NCI-H2081 (cell line): ENCODE data around the gene BDH1.

Source experiments
- DNase-seq, 2 experiments: peaks; one replicate each; lab custom pipeline; 2025; lab: John Stamatoyannopoulos, UW

Gene BDH1

DNA sequence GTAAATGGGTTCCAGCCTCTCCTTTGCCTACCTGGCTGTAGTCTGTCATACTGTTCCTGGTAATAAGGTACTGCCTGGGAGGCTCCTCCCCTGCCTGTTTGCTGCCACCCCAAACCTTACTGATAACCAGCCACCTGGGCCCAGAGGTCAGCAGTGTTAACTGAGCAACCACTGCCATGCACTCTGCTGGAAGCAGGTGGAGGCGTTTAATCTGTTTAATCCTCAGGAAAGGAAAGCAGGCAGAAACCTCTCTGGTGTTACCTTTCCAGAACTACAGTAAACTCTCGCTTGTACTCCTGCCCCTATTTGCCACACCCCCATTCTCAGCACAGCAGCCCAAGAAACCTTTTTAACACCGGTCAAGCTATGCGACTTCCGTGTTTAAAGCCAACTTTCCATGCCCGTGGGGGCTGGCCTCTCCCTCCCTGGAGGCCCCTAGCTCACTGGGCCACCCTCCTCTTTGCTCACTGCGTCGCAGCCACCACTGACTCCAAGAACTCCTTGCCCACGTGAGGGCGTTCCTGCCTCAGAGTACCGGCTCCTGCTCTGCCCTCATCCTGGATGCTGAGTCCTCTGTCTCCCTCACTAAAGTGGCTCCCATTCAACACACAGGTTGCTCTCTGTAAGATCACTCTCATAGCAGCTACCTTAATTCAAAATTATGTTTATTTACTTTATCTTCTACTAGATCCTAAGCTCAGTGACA lies 8.3 kb downstream of the BDH1 start:
- no peak for DNase-seq

- no peak for DNase-seq
Measured at GRCh38 chr3:197546307-197547085, 9.3 kb downstream of the BDH1 start.

GRCh38 chr3:197545571-197545970 lies 10.2 kb downstream of the BDH1 start:
- no peak for DNase-seq

DNA sequence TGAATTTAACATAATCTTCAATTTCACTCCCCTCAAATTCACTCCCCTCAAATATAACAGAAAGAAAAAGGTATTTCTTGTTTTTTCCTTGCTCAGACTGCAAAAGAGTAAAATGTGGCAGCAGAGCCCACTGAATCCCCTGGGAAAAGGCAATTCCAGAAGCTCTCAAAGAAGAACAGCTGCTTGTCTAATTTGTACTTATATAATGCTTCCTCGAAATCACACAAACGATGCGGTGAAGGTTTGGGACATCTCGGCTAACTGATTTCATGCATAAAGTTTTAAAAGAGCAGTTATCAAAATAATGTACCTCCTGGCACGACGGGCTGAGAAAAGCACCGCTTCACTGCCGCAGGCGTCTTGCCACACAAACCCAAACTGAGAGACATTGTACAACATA lies 10.7 kb downstream of the BDH1 start:
- no peak for DNase-seq

- no peak for DNase-seq
Measured at GRCh38 chr3:197542741-197543454, 12.9 kb downstream of the BDH1 start.

DNA sequence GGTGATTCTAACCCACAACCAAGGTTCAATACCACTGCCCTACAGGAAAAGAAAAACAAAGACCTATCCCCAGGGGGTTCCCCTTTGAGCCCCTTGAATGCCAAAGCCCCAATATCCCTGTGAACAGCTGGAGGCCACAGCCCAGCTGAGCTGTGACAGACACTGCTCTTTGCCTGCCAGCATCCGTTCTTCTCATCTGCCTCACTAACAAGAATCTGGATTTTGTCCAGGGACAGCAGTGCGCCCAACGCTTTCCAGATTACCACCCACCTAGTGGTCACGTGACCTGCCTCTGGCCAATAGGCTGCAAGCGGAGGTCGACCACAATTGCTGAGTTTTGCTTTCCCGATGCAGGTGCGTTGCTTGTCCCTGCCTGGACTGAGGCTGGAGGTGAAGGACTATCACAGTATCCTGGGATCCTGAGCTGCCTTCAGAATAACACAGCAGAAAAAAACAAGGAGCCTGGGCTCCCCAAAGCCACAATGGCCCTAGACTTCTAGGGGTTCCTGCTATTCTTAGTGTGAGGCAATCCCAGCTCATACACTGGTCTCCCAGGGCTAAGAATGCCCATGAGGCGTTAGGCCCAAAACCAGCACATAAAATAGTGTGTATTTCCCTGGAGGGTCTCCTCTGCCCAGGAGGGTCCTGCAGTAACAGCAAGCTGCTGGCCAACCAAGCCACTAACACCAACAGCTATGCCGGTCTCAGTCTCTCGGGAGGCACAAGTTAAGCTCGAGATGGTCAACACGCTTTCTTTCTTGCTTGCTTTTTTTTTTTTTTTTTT lies 13.8 kb downstream of the BDH1 start:
- peak in 1 of 2 experiments; percentile 28 for DNase-seq

DNA sequence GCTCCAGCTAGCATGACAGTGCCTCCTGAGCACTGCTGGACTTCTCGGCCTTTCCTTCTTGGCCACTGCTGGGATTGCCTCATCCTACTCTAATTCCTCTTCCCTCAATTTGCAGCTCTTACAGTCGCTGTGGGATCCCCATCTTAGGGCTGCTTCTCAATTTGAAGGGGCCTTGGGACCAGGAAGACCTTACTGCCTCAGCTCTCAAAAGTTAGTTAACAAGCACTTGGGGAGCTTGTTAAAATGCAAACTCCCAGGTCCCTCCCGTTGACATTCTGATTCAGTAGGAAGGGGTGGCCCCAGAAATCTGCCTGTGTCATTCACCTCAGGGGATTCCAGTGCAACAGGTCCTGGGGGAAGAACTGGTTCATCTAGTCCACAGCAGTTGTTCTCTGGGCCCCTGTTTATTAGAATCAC lies 14.8 kb downstream of the BDH1 start:
- DNase-seq = no peak

DNA sequence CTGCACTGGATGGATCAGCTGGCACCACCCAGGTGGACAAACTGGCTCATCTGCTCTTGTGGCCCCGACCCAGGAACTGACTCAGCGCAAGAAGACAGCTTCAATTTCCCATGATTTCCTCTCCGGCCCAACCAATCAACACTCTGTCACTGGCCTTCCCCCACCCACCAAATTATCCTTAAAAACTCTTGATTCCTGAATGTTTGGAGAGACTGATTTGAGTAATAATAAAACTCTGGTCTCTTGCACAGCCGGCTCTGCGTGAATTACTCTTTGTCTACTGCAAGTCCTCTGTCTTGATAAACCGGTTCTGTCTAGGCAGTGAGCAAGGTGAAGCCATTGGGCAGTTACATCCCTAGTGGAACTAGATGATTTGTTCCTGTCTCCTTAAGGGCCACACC lies 16.1 kb downstream of the BDH1 start:
- DNase-seq = no peak

- no peak for DNase-seq
Measured at GRCh38 chr3:197533927-197534725, 21.6 kb downstream of the BDH1 start.

DNA sequence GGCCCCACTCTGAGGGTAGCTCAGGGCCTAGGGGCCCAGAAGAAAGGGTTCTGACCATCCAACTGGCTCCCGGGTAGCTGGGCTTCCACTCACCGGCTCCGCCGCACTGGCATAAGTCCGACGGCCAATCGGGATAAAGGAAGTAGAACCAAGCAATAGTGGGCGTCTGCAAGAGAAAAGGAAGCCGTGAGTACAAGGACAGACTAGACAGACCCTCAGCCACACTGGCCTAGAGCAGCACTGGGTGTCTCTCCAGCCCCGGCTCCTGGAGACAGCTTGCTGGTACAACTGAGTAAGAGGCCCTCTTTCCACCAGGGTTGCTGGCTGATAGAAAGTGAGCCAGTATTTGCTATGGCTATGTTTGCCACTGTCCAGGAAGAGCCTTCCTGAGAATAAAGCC lies 22.4 kb downstream of the BDH1 start:
- DNase-seq = no peak

- DNase-seq = no peak
Measured at GRCh38 chr3:197532388-197532787, 23.4 kb downstream of the BDH1 start.

DNA sequence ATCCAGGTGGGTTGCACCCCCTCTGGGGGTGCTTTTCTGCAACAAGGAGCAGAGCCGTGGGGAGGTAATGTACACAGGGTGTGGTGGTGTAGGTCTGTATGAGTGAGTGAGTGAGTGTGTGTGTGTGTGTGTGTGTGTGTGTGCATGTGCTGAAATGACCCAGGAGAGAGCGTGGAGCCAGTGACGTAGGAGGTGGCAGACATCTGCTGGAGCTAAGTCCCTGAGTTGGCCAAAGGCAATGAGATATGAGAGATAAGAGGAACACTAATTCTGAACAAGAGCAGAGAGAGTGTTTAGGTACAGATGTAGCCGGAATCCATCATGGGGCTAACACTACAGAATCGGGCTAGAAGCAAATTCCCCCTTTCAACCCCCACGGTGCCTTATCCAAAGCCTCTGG lies 27.6 kb downstream of the BDH1 start:
- DNase-seq = no peak

DNA sequence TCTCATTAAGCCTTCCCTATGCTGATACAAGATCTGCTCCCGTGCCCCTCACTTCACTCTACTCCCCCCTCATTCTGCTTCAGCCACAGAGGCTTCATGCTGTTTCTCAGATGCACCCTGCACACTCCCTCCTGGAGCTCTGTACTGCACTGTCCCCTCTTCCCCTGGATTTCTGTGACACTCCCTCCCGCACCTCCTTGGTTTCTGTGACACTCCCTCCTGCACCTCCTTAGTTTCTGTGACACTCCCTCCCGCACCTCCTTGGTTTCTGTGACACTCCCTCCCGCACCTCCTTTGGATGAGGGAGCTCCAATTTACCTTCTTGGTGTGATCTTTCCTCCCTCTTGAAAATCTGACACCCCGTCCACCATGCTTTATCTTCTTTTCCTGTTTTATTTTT lies 28.2 kb downstream of the BDH1 start:
- no peak for DNase-seq

- DNase-seq = no peak
Measured at GRCh38 chr3:197525706-197526105, 30.1 kb downstream of the BDH1 start.

DNA sequence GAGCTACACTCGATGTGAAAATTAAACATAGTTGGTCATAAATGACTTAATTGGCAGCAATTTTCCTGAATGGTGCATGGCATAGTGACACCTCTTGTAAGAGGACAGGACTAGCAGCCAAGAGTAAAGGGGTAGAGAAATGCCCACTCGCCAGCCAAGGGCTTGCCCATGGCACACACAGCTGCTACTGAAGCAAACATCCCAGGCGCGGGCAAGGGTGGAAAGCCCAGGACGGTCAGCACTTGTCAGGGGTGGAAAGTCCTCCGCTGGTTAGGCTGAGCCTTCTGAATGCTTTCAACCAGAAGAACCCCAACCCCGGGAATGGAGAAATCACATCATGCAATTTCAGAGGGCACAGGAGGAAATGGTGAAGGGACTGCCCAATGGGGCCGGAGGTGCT lies 31.6 kb downstream of the BDH1 start:
- no peak for DNase-seq

GRCh38 chr3:197523526-197523925 lies 32.2 kb downstream of the BDH1 start:
- no peak for DNase-seq

DNA sequence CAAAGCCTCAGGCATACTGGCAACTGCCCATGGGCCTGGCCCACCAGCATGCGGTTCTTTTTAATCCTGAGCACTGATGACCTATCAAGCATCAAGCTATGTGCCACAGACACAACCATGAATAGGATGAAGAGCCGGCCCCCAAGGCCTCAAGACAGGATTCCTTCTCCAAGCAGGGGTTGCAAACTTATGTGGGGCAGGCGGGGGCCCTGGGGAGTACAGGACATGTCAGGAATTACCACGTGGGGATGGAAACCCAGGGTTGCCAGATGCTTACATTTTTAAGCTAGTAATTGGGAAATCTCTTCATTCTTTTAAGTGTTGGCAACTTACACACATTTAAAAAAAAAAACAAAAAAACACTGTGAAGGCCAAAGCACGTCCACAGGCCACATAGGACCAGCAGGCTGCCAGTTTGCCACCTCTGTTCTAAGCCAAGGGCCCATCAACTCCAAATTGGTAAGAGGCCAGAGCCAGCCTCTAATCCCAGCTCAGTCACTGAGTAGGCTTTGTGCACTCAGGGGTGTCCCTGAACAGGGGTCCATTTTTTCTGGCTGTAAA lies 32.8 kb downstream of the BDH1 start:
- no peak for DNase-seq

GRCh38 chr3:197522183-197522715 lies 33.5 kb downstream of the BDH1 start:
- DNase-seq = no peak

DNA sequence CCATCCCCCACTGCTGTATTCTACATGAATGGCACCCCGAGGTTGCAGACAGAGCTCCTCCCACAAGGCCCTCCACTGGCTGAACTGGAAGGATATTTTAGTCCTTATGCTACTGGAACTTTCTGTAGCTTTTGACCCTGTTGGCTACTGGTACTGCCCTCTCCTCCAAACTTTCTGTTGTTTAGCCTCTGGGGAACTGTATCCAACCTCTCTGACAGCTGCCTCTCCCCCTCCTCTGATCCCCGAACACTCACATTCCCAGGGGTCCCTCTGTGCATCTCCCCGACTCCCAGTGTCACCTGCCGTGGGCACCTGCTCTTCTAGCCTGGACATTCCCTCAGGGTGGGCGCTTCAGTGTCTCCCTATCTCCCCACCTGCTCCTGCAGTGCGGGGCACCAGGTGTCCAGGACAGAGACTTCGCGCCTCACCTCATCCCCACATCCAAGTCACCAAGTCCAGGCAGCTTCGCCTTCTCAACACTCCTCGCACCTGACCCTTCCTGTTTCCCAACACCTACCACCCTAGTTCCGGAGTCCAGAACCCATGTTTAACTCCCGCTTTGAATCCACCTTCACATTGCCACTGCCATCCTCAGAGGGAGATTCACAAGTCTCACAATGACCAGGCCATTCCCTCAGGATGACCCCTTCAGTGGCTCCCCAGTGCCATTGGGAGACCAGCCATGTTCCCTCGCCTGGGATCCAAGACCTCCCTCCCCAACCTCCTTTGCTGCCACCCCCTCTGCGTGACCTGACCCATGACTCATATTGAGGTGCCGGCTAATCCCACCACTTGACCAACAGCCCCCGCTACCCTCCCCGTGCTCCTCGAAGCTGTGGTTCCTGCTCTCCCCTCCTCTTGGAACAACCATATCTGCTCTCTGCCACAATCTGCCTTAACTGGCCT lies 34.2 kb downstream of the BDH1 start:
- no peak for DNase-seq
